HG03045 (cell line): Measurements from ENCODE around the gene PDE7B.

Source experiments
- ATAC-seq: cut with Tn5 transposase; IDR thresholded peaks from one replicate; pipeline ENCODE4 v1.9.1; 2021; ENCODE audit warnings: mild to moderate bottlenecking, moderate library complexity; ENCODE audit not compliant: unreplicated experiment

PDE7B gene

GRCh38 chr6:135976585-135976984, 125.1 kb downstream of the PDE7B start:
- no peak for ATAC-seq

DNA sequence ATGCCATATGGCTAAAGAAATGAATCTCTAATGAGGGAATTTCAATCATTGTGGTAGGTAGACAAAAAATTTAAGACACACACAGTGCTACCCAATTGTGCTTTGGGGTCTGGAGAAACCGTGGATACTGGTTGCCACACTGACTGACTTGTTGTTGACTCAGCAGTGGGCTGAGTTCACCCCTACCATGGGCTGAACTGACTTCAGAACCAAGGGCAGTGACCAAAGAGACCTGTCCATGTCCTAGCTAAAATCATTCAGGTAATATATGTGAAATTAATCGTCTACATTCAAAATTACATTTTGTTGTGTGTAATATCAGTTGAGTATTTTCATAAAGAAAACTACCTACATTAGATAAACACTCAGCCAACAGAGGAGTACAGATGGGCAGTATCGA, 131.6 kb downstream of the PDE7B start:
- ATAC-seq, result no peak

- ATAC-seq, result no peak
Observed at GRCh38 chr6:135983718-135984343, 132.3 kb downstream of the PDE7B start.

DNA sequence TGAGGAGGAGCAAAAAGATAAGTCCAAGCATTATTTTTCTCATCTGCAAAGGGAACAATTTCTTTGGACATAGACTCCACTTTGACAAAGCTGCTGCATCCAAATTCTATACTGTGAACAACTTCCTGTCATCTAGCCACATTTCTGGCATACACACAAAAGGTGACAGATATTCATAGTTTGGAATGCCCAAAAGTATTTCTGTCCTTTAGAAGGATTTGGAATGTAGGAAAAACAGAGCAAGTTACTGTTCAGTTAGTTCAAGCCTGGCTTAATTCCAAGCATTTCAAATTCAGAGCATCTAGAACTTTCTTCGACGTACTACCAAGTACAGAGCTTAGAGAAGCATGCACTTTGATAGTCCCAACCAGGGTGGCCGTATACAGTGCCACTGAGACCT, 134.0 kb downstream of the PDE7B start:
- ATAC-seq, result no peak

DNA sequence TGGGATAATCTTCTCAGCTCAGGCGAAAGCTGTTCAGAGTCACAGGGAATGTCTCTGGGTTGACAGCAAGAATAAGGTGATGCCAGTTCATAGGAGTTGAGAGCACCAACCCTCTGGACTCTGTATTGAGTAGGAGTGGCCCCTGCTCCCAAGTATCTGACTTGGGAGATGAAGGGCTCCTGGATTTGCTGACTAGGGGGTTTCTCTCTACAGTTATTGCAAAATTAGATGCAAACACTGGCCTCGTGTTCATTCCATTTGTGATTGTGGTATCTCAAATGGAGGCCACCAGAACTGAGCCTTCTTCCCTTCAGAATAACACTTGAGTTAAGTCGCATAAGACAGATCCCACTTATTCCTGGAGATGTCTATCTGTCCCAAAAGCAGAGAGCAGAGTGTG, 135.7 kb downstream of the PDE7B start:
- no peak for ATAC-seq

- no peak for ATAC-seq
Observed at GRCh38 chr6:135990439-135990838, 138.9 kb downstream of the PDE7B start.

- ATAC-seq, result no peak
Observed at GRCh38 chr6:135990855-135991464, 139.5 kb downstream of the PDE7B start.

GRCh38 chr6:135992739-135993138, 141.2 kb downstream of the PDE7B start:
- ATAC-seq, result no peak

DNA sequence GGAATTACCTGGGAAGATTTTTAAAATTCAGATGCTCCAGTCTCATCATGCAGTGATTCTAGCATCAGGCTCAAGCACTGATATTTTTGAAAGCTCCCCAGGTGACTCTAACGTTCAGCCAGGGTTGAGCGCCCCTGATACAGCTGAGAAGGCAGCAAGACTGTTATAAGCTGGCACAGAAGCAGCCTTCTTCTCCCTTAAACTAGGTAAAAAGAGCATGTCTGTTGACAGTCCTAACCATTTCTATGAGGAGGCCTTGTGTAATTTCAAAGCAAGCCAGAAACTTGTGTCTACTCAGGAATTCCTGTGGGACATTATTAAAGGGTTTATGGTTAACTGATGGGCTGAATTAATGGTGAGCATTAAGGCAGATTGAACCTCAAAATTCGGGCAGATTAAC, 141.9 kb downstream of the PDE7B start:
- no peak for ATAC-seq

- ATAC-seq, result no peak
Observed at GRCh38 chr6:135994857-135995544, 143.5 kb downstream of the PDE7B start.

DNA sequence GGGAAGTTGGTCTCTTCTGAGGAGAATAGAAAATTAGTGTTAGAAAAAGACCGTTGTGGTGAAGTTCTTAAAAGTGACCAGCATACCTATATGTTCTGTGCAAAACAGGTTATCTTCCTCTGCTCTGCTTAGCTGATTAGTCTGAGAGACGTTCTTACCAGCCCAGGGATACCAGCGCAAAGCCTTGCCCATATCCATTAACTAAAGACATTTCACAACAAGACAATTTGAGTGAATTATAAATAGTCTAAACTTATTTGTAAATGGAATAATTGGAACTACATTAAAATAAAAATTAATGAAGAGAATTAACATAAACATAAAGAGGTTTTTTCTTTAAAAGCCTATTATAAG, 144.0 kb downstream of the PDE7B start:
- no peak for ATAC-seq

DNA sequence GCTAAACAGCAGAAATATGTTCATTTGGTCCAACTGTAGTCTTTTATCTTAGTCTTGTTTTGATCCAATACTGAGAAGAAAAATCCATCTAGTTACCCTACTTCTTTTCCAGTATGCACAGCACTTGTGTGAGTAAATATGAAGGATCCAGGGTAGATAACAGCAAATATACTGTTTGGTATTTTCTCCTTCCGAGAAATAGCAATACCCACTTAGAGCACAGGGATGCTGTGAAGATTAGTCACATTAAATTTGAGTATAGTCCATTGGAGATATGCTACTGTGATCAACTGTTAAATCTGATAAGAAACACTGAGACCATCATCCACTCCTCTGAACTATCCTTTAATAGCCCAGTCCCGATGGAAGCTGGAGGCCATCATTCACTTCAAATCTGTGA, 145.2 kb downstream of the PDE7B start:
- ATAC-seq, result no peak

DNA sequence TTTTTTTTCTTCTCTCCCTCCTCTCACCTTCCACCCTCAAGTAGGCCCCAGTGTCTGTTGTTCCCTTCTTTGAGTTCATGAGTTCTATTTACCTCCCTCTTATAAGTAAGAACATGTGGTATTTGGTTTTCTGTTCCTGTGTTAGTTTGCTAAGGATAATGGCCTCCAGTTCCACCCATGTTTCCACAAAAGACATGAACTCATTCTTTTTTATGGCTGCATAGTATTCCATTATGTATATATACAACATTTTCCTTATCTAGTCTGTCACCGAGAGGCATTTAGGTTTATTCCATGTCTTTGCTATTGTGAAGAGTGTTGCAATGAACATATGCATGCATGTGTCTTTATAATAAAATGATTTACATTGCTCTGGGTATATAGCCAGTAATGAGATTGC, 147.9 kb downstream of the PDE7B start:
- no peak for ATAC-seq

GRCh38 chr6:136007345-136007744, 155.8 kb downstream of the PDE7B start:
- no peak for ATAC-seq

DNA sequence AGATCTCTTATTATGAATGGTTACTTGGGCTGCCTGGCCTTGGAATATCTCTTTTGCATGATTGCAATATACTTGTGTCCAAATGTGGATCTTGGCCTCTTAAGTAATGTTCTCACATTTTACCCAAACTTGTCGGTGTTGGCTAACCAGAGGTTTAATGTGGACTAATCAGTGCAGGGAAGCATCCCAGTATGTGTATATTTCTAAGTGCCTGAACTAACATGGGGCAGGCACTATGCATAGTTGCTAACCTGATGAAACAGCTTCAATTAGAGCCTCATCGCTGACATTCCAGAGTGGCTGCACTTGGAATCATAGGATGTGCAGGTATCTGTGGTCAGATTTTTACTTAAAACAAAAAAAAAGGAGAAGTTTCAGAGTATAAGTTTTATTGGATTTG, 160.0 kb downstream of the PDE7B start:
- no peak for ATAC-seq

GRCh38 chr6:136012198-136012887, 160.8 kb downstream of the PDE7B start:
- ATAC-seq, result no peak

- no peak for ATAC-seq
Observed at GRCh38 chr6:136012943-136013342, 161.4 kb downstream of the PDE7B start.

DNA sequence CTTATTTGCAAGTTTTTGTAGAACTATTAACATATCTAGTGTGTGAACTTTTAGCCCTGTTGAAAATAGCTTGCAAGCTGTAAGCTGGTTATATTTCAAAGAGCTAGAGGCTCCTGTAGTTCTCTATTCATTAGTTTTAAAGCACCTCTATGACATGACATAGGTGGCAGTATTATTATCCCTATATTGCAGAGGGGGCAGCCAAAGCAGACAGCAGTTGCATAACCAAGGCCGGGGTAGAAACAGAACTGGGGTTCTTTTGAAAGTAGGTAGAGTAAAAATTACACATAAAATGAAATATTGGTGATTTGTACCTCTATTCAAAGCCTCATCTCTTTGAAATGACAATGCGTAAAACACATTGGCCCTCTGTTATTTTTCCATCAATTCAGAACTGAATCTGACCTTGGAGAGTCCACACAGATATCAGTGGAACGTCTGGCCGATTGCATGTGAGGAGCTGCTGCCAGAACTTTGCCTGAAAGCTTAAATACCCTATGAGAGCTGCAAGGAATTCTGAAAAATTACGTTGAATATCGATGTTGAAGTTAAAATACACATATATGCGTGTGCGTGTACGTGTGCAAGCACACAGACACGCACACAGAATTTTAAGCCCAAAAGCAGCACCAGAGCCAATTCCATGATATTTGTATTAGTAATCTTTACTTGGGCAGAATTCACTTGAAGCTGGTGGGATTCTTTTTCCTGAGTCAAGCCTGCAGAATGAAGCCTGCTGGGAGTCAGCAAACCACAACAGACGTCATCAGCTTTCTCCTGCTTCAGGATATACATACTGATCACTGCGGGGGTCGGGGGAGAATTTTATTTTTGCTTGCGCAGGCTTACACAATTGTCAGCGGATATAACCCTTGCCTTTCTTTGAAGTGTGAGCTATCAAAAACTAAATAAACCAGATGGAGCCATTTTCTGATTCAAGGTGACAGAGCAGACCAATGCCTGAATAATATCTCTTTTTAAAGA, 163.2 kb downstream of the PDE7B start:
- no peak for ATAC-seq

DNA sequence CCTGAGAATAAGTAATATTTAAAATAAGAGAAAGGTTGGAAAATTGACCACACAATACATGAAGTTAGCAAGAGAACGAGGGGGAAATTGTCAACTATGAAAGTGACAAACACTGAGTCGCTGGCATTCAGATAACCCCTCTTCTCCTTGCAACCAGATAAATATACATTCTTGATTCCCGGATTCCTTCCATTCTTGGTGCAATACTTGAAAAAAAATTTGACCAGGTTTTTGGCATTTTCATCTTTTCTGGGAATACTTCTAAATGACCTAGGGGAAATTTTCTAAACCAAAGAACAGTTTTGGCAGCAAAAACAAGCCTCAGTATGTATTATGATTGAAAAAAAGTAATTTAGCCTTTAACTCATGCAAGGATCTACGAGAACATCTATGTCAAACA, 164.0 kb downstream of the PDE7B start:
- no peak for ATAC-seq
